ENCODE results near the gene SLC7A7. TPM values are rescaled to one million over a fixed set of nuclear protein-coding genes. Genes with fewer than 3 reads are reported as not detected.

The SLC7A7 gene
- total RNA-seq, 1 experiment from 2014 or later: 3.1 TPM

DNA sequence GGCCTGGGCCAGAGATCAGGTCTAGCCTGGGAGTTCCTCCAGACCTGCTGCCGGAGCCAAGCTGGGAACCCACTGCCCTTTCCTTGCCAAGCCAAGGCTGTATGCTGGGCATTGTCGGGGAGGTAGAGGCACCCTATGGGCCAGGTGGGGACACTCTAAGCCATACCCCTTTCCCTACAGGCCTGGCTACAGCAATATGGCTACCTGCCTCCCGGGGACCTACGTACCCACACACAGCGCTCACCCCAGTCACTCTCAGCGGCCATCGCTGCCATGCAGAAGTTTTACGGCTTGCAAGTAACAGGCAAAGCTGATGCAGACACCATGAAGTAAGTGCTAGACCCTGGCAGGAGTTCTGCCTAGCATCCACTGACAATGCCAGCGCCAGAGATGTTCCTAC, 26.1 kb upstream of the SLC7A7 start:
- no peak overlapping the region for H3K4me2 ChIP-seq (ENCODE audit: insufficient read depth, insufficient read length, low read length)
- no peak overlapping the region for H3K18ac ChIP-seq (ENCODE audit: insufficient read length, low read depth, low read length)
- TF ChIP-seq, protein P1, sequence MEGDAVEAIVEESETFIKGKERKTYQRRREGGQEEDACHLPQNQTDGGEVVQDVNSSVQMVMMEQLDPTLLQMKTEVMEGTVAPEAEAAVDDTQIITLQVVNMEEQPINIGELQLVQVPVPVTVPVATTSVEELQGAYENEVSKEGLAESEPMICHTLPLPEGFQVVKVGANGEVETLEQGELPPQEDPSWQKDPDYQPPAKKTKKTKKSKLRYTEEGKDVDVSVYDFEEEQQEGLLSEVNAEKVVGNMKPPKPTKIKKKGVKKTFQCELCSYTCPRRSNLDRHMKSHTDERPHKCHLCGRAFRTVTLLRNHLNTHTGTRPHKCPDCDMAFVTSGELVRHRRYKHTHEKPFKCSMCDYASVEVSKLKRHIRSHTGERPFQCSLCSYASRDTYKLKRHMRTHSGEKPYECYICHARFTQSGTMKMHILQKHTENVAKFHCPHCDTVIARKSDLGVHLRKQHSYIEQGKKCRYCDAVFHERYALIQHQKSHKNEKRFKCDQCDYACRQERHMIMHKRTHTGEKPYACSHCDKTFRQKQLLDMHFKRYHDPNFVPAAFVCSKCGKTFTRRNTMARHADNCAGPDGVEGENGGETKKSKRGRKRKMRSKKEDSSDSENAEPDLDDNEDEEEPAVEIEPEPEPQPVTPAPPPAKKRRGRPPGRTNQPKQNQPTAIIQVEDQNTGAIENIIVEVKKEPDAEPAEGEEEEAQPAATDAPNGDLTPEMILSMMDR (conservative IDR thresholded peaks at IDR 0.05): no peak
- no peak overlapping the region for H2BK120ac ChIP-seq (ENCODE audit: low read depth, low read length, poor library complexity, severe bottlenecking)
- no peak overlapping the region for H2AFZ ChIP-seq (ENCODE audit: low read length)
- WGBS (ENCODE audit: extremely low coverage, insufficient read length, low lambda C conversion rate): no CpG with 5 or more reads among the region's 9 CpGs
- H4K8ac ChIP-seq (replicated peaks; ENCODE audit: insufficient read length, low read depth, low read length): no peak overlapping the region
- H3K4ac ChIP-seq (ENCODE audit: low read depth, low read length): no peak overlapping the region
- no peak overlapping the region for H2BK20ac ChIP-seq (ENCODE audit: low read depth, low read length, poor library complexity, severe bottlenecking)
- no peak overlapping the region for H2BK15ac ChIP-seq (ENCODE audit: low read depth, low read length)
- no peaks in the 10 kb centered on the region for H3K79me1 ChIP-seq (ENCODE audit: insufficient read depth, low read depth, low read length, poor library complexity, severe bottlenecking)
- H3K9ac ChIP-seq (ENCODE audit: extremely low read depth, insufficient read length, low read length): no peak overlapping the region
- no peaks in the 10 kb centered on the region; the same call in 1 of the 2 replicates for H3K79me2 ChIP-seq (ENCODE audit: insufficient read depth, low read length)
- H3K56ac ChIP-seq (ENCODE audit: insufficient read length, low read depth, low read length): no peak overlapping the region
- peaks cover 9% of the 10 kb centered on the region; the same call in 1 of the 2 replicates for H3K4me1 ChIP-seq (ENCODE audit: insufficient read depth, low read length)
- no peaks in the 10 kb centered on the region for H3K27me3 ChIP-seq (ENCODE audit: insufficient read depth, low read length)
- H3K27me3 Mint-ChIP-seq (ENCODE audit: low read depth): no peaks in the 10 kb centered on the region
- no peak overlapping the region for H4K91ac ChIP-seq (ENCODE audit: insufficient read length, low read depth, low read length)
- no peaks in the 10 kb centered on the region for H3K9me3 ChIP-seq (ENCODE audit: control insufficient read depth, low read depth, low read length)
- H3K23ac ChIP-seq (ENCODE audit: insufficient read length, low read depth, low read length): no peak overlapping the region
- H3K36me3 Mint-ChIP-seq (ENCODE audit: insufficient read depth in 1 of 3, low read depth in 3 of 3): peaks cover 16 to 57% (median 49%) of the 10 kb centered on the region in 3 experiments
- H4K20me1 ChIP-seq (ENCODE audit: control insufficient read depth, insufficient read depth, insufficient read length): no peaks in the 10 kb centered on the region
- H3K9me3 Mint-ChIP-seq: no peaks in the 10 kb centered on the region
- no peak overlapping the region for H2AK5ac ChIP-seq (ENCODE audit: insufficient read length, low read length)
- H3K27ac Mint-ChIP-seq: peak overlapping the region in 1 of 3 experiments; percentile 46; a peak in 1 of 7 replicates
- no peak overlapping the region for H2BK12ac ChIP-seq (ENCODE audit: insufficient read length, low read depth, low read length)
- peaks cover 23 to 26% of the 10 kb centered on the region in 2 experiments for H3K4me1 Mint-ChIP-seq
- DNase-seq: no peak
- H3K23me2 ChIP-seq (ENCODE audit: insufficient read length, low read depth, low read length, poor library complexity, severe bottlenecking): peaks cover 8% of the 10 kb centered on the region
- H4K5ac ChIP-seq (ENCODE audit: insufficient read length, low read depth, low read length): no peak overlapping the region
- no peak overlapping the region for H3T11ph ChIP-seq (ENCODE audit: low read length)
- no peak overlapping the region for H3K27ac ChIP-seq (ENCODE audit: insufficient read length, low read depth, low read length)
- H3K14ac ChIP-seq (ENCODE audit: insufficient read depth, low read length): no peak overlapping the region
- no peak overlapping the region for H3K4me3 Mint-ChIP-seq
- H2BK5ac ChIP-seq (ENCODE audit: insufficient read length, low read length): no peak overlapping the region

Data from H9 (cell line).